Calu3 (cell line): ENCODE data around the gene MYBPH. TPM values are rescaled to one million over a fixed set of nuclear protein-coding genes. Genes with fewer than 3 reads are reported as not detected.

ENCODE experiments used
- BruUV-seq: library from RNA; stranded (reverse); fragments of 400-500 nt; replicated peaks from 2 replicates; lab custom pipeline; 2021; lab: Mats Ljungman, UMichigan
- CTCF ChIA-PET: fragments of 300-600 bp; sonication (Branson Sonifier 250); formaldehyde crosslinking; loops from one replicate; lab custom pipeline; 2022; ENCODE audit warnings: antibody characterized with exemption; lab: Charles Lee
- DNase-seq: peaks from one replicate; pipeline ENCODE4 v3.0.0; 2022
- H3K27ac Mint-ChIP-seq: one replicate; pipeline ENCODE4 v1.8.0; 2022; ENCODE audit warnings: mixed read lengths; ENCODE audit not compliant: unreplicated experiment
- H3K27me3 Mint-ChIP-seq: one replicate; pipeline ENCODE4 v1.8.0; 2022; ENCODE audit warnings: mixed read lengths; ENCODE audit not compliant: unreplicated experiment
- H3K36me3 Mint-ChIP-seq: one replicate; pipeline ENCODE4 v1.8.0; 2022; ENCODE audit warnings: mild to moderate bottlenecking, moderate library complexity, mixed read lengths; ENCODE audit not compliant: insufficient read depth, unreplicated experiment
- H3K4me1 Mint-ChIP-seq: one replicate; pipeline ENCODE4 v1.8.0; 2022; ENCODE audit warnings: mild to moderate bottlenecking, low read depth, mixed read lengths; ENCODE audit not compliant: unreplicated experiment
- H3K4me3 Mint-ChIP-seq: one replicate; pipeline ENCODE4 v1.8.0; 2022; ENCODE audit warnings: mild to moderate bottlenecking, low read depth, moderate library complexity, mixed read lengths; ENCODE audit not compliant: unreplicated experiment
- H3K9me3 Mint-ChIP-seq: one replicate; pipeline ENCODE4 v1.8.0; 2022; ENCODE audit warnings: low read depth, mixed read lengths; ENCODE audit not compliant: unreplicated experiment
- CTCF ChIP-seq: fragments of 200-600 bp; IDR thresholded peaks from one replicate; pipeline ENCODE4 v1.8.0; 2022; ENCODE audit warnings: antibody characterized with exemption; ENCODE audit not compliant: unreplicated experiment
- intact Hi-C: fragments of 100-400 bp; cut with micrococcal nuclease; formaldehyde crosslinking; loops from one replicate; pipeline ENCODE4 v1.10.0; 2022; ENCODE audit not compliant: unreplicated experiment
- total RNA-seq: library from RNA; stranded (reverse); gene quantifications from 2 replicates; pipeline ENCODE4 v1.2.3, GENCODE V29; 2022

The MYBPH gene
- total RNA-seq, 1 experiment from 2014 or later = not detected

GRCh38 chr1:203171341-203172183 lies 4.1 kb downstream of the MYBPH start:
- H3K4me3 Mint-ChIP-seq = no peak overlapping the region
- no peaks in the 10 kb centered on the region for H3K9me3 Mint-ChIP-seq
- no TSS peak for BruUV-seq
- H3K36me3 Mint-ChIP-seq = no peaks in the 10 kb centered on the region
- intact Hi-C loops = loop anchor here (1.0 kb wide), 1 partner anchor 53 kb away; no protein-coding TSS in a partner anchor
- no peak overlapping the region for H3K27ac Mint-ChIP-seq
- no peak for DNase-seq
- peaks cover 2% of the 10 kb centered on the region for H3K4me1 Mint-ChIP-seq
- TF ChIP-seq CTCF = no peak
- H3K27me3 Mint-ChIP-seq = peaks cover 72% of the 10 kb centered on the region
- CTCF ChIA-PET = interaction anchor here (0.7 to 3.7 kb wide), 10 partner anchors 11 to 132 kb away, joined by 3 to 68 read pairs (median 4); partner anchors contain the start of gene ADORA1

GRCh38 chr1:203170625-203171330 lies 4.8 kb downstream of the MYBPH start:
- H3K27ac Mint-ChIP-seq = no peak overlapping the region
- peaks cover 72% of the 10 kb centered on the region for H3K27me3 Mint-ChIP-seq
- no peak for DNase-seq
- H3K4me1 Mint-ChIP-seq = peaks cover 7% of the 10 kb centered on the region
- no peak for TF ChIP-seq CTCF
- H3K9me3 Mint-ChIP-seq = no peaks in the 10 kb centered on the region
- intact Hi-C loops = no loop called here
- no TSS peak for BruUV-seq
- H3K4me3 Mint-ChIP-seq = no peak overlapping the region
- no peaks in the 10 kb centered on the region for H3K36me3 Mint-ChIP-seq
- CTCF ChIA-PET = interaction anchor here (0.5 to 3.7 kb wide), 4 partner anchors 44 to 150 kb away, joined by 3 to 68 read pairs (median 4); no protein-coding TSS in a partner anchor

DNA sequence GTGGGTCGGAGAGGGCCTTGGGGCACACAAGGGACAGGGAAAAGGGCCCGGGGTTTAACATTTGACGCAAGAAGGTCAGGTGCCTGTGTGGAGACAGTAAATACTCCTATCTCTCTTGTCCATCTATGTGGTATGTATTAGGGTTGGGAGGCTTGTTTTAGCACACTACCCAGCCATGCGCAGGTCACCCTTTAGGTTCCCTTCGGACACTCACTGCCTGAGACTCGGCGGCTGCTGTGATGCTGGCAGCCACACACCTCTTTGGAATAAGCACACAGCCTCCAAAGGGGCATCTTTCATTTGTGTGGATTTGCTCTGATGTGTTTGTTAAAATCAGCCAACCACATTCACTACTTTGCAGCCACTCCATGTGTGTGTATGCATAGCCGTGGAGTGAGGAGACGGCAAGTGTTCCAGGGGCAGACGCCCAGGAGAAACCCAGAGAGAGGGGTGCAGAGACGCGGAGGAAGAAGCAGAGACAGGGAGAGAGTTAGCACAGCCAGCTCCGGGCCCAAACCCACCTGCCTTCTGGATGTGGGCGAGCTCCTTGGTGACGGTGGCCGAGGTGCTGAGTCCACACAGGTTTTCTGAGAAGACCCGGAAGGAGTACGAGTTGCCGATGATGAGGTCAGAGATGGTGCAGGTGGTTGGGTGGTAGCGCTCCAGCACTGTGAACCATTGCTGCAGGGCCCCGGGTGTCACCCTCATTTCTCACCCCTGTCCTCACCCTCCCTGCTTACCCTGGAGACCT lies 5.7 kb downstream of the MYBPH start:
- H3K9me3 Mint-ChIP-seq = no peaks in the 10 kb centered on the region
- BruUV-seq = no TSS peak
- H3K27me3 Mint-ChIP-seq = peaks cover 72% of the 10 kb centered on the region
- CTCF ChIA-PET = interaction anchor here (1.3 kb wide), 1 partner anchor 52 kb away, joined by 4 read pairs; no protein-coding TSS in a partner anchor
- no peak overlapping the region for H3K27ac Mint-ChIP-seq
- H3K4me1 Mint-ChIP-seq = peaks cover 7% of the 10 kb centered on the region
- TF ChIP-seq CTCF = no peak
- H3K36me3 Mint-ChIP-seq = no peaks in the 10 kb centered on the region
- DNase-seq = no peak
- intact Hi-C loops = no loop called here
- H3K4me3 Mint-ChIP-seq = no peak overlapping the region

DNA sequence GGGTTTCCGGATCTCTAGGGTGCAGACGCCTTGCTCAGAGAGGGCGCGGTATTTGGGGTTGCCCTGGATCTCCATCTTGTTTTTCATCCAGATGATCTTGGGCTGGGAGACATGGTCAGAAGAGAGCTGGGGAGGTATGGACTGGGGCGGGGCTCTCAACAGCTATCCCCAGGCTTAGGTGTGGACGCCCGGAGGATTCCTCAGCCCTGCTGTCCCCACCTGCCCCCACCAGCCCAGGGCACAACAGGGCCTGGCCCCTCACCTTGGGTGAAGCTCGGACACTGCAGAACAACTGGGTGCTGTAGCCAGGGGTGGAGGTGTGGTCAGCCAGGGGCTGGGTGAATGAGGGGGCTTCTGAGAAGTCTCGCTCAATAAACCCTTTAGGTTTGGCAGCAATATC lies 6.6 kb downstream of the MYBPH start:
- H3K9me3 Mint-ChIP-seq = no peaks in the 10 kb centered on the region
- no peak overlapping the region for H3K4me3 Mint-ChIP-seq
- CTCF ChIA-PET = interaction anchor here (1.3 kb wide), 1 partner anchor 51 kb away, joined by 4 read pairs; no protein-coding TSS in a partner anchor
- H3K27me3 Mint-ChIP-seq = peaks cover 72% of the 10 kb centered on the region
- intact Hi-C loops = no loop called here
- BruUV-seq = no TSS peak
- DNase-seq = no peak
- H3K27ac Mint-ChIP-seq = no peak overlapping the region
- TF ChIP-seq CTCF = no peak
- no peaks in the 10 kb centered on the region for H3K36me3 Mint-ChIP-seq
- peaks cover 7% of the 10 kb centered on the region for H3K4me1 Mint-ChIP-seq
